ENCODE results near the gene WDR83. TPM values are rescaled to one million over a fixed set of nuclear protein-coding genes. Genes with fewer than 3 reads are reported as not detected.

WDR83 gene
- total RNA-seq, 2 experiments from 2014 or later = 6.5 to 6.6 TPM

DNA sequence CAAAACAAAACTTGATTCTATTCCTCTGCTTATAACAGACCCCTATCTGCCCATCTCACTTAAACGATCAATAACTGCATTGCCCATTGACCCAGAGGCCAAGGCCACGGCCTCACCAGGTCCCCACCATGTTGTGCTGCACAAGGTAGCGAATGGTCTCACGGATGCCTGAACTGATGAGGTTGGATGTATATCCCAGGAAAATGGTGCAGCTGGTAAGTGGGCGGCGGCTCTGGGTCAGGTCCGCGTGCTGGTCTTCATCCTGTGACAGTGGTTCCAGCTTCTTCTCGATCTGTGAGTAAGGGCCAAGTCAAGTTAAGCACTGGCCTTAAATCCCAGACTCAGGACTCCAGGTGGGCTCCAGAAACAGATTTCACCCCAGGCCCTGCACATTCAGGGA is 13.4 kb downstream of the WDR83 start:
- Histone ChIP-seq H3K36me3 (ENCODE audit: insufficient read depth, low read length) (peaks cover 51% of the 10 kb centered on the region), H3K4me1 (ENCODE audit: insufficient read depth, low read length) (peaks cover 44% of the 10 kb centered on the region), H3K27me3 (ENCODE audit: control insufficient read depth in 1 of 2, insufficient read depth in 2 of 2, low read length in 2 of 2) (no peaks in the 10 kb centered on the region), H3K27ac (ENCODE audit: low read depth in 1 of 2, low read length in 2 of 2) (no peak overlapping the region), H3K4me3 (ENCODE audit: low read length) (no peak overlapping the region), H3K9me3 (ENCODE audit: control insufficient read depth in 1 of 2, insufficient read depth in 1 of 2, low read length in 2 of 2) (no peaks in the 10 kb centered on the region)
- Mint-ChIP-seq H3K4me1 (ENCODE audit: low read depth) (peaks cover 35% of the 10 kb centered on the region), H3K36me3 (ENCODE audit: low read depth) (peaks cover 53% of the 10 kb centered on the region), H3K27ac (no peak overlapping the region), H3K27me3 (no peaks in the 10 kb centered on the region), H3K4me3 (peak overlapping the region; percentile 48), H3K9me3 (no peaks in the 10 kb centered on the region)
- DNase-seq = no peak
- POLR2A ChIA-PET = interaction anchor here (1.4 to 3.1 kb wide), 5 partner anchors 11 to 211 kb away, joined by 4 to 28 read pairs (median 20); partner anchors contain the start of genes FBXW9, GCDH and TNPO2
- CTCF ChIA-PET = interaction anchor here (2.8 kb wide), 1 partner anchor 43 kb away, joined by 8 read pairs; the partner anchor contains the start of gene TNPO2
- intact Hi-C loops (cut with DNase I, micrococcal nuclease) = loop anchor here (2.0 to 5.0 kb wide), 2 partner anchors 42 to 43 kb away; partner anchors contain the start of gene TNPO2 (in 2 of the 2)
- ATAC-seq (ENCODE audit: poor library complexity) = no peak
- no peak for TF ChIP-seq CTCF (IDR thresholded peaks at IDR 0.05)

GRCh38 chr19:12681074-12681987 is 14.7 kb downstream of the WDR83 start, which contains the start of gene DHPS:
Gene DHPS (minus strand): TSS chr19:12681880. CDS start chr19:12681766, 114 bp downstream.
- Mint-ChIP-seq H3K36me3 (ENCODE audit: low read depth) (peaks cover 40% of the 10 kb centered on the region), H3K4me1 (ENCODE audit: low read depth) (peaks cover 32% of the 10 kb centered on the region), H3K4me3 (peak within 1 kb of the TSS; percentile 94), H3K27ac (peak within 1 kb of the TSS; percentile 86), H3K9me3 (no peaks in the 10 kb centered on the region), H3K27me3 (no peaks in the 10 kb centered on the region)
- no peak for TF ChIP-seq CTCF (IDR thresholded peaks at IDR 0.05)
- Histone ChIP-seq H3K27me3 (ENCODE audit: control insufficient read depth in 1 of 2, insufficient read depth in 2 of 2, low read length in 2 of 2) (no peaks in the 10 kb centered on the region), H3K4me1 (ENCODE audit: insufficient read depth, low read length) (peaks cover 40% of the 10 kb centered on the region), H3K27ac (ENCODE audit: low read depth in 1 of 2, low read length in 2 of 2) (peak within 1 kb of the TSS; percentile 94 to 98), H3K36me3 (ENCODE audit: insufficient read depth, low read length) (peaks cover 38% of the 10 kb centered on the region), H3K9me3 (ENCODE audit: control insufficient read depth in 1 of 2, insufficient read depth in 1 of 2, low read length in 2 of 2) (no peaks in the 10 kb centered on the region), H3K4me3 (ENCODE audit: low read length) (peak within 1 kb of the TSS; percentile 93)
- CTCF ChIA-PET = interaction anchor here (1.2 to 2.8 kb wide), 3 partner anchors 12 to 42 kb away, joined by 4 to 8 read pairs (median 6); partner anchors contain the start of gene TNPO2
- POLR2A ChIA-PET = interaction anchor here (0.6 to 3.1 kb wide), 18 partner anchors 9 to 1300 kb away, joined by 3 to 28 read pairs (median 6); partner anchors contain the start of genes FBXW9, GCDH, GET3 and JUNB
- intact Hi-C loops (cut with DNase I, micrococcal nuclease) = loop anchor here (1.0 to 5.0 kb wide), 4 partner anchors 12 to 41 kb away; partner anchors contain the start of genes TNPO2 (in 2 of the 2) and FBXW9 (in 1 of the 2)
- peak; percentile 76 to 99 (median 88) for DNase-seq
- peak; percentile 78 for ATAC-seq (ENCODE audit: poor library complexity)

DNA sequence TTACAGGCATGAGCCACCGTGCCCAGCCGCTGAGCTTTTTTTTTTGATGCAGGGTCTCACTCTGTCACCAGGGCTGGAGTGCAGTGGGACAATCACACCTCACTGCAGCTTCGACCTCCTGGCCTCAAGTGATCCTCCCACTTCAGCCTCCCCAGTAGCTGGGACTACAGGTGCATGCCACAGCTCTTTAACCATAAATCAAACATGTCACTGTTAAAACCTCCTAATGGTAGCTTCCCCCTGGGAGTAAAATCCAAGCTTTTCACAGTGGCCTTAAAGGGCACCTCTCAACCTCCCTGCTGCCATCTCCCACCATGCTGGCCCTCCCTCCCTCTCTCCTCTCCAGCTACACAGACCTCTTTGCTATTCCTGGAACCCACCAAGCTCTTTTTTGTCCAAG is 19.2 kb downstream of the WDR83 start:
- no peak overlapping the region for H3K4me3 ChIP-seq (ENCODE audit: low read length)
- ATAC-seq (ENCODE audit: poor library complexity) (no peak), DNase-seq (no peak)
- no peak overlapping the region for H3K27ac ChIP-seq (ENCODE audit: low read depth in 1 of 2, low read length in 2 of 2)
- Mint-ChIP-seq H3K4me1 (ENCODE audit: low read depth) (peaks cover 10% of the 10 kb centered on the region), H3K36me3 (ENCODE audit: low read depth) (peaks cover 11% of the 10 kb centered on the region), H3K27ac (no peak overlapping the region), H3K4me3 (no peak overlapping the region), H3K9me3 (no peaks in the 10 kb centered on the region), H3K27me3 (no peaks in the 10 kb centered on the region)
- H3K9me3 ChIP-seq (ENCODE audit: control insufficient read depth in 1 of 2, insufficient read depth in 1 of 2, low read length in 2 of 2) = no peaks in the 10 kb centered on the region
- TF ChIP-seq CTCF (IDR thresholded peaks at IDR 0.05) = no peak
- no peaks in the 10 kb centered on the region for H3K27me3 ChIP-seq (ENCODE audit: control insufficient read depth in 1 of 2, insufficient read depth in 2 of 2, low read length in 2 of 2)
- ChIA-PET POLR2A (no interaction called here), CTCF (interaction anchor here (1.1 kb wide), 1 partner anchor 46 kb away, joined by 3 read pairs; no protein-coding TSS in a partner anchor)
- H3K4me1 ChIP-seq (ENCODE audit: insufficient read depth, low read length) = peaks cover 14% of the 10 kb centered on the region
- intact Hi-C loops (cut with DNase I, micrococcal nuclease) = no loop called here
- H3K36me3 ChIP-seq (ENCODE audit: insufficient read depth, low read length) = no peaks in the 10 kb centered on the region

Measured in CD4-positive, alpha-beta T cell (primary cell).